H1 (cell line): Measurements from ENCODE around the gene GID4. TPM values are rescaled to one million over a fixed set of nuclear protein-coding genes. Genes with fewer than 3 reads are reported as not detected.

Experiments used
- CTCF ChIA-PET: fragments of 300-600 bp; sonication (Branson Sonifier 250); formaldehyde crosslinking; loops from one replicate; lab custom pipeline; 2021; ENCODE audit not compliant: partially characterized antibody; lab: Charles Lee
- POLR2A ChIA-PET: fragments of 300-600 bp; sonication (Branson Sonifier 250); formaldehyde crosslinking; loops from one replicate; lab custom pipeline; 2021; ENCODE audit warnings: inconsistent platforms; ENCODE audit not compliant: partially characterized antibody; lab: Charles Lee
- DNase-seq, 2 experiments: peaks; one replicate each; pipeline versions ENCODE4 v3.0.0 to v3.0.0-alpha.2; 2010 to 2022; ENCODE audit warnings: low spot score in 2 of 2, low read depth in 1 of 2, mixed read lengths in 1 of 2
- FAIRE-seq: peaks from 2 replicates; lab custom pipeline; 2011; peaks lifted over from hg19 to GRCh38; lab: Jason Lieb, UNC
- H2AFZ ChIP-seq: 2 replicates; pipeline ENCODE4 v1.8.1; 2012; ENCODE audit warnings: low read length, inconsistent platforms
- H2AK5ac ChIP-seq: 2 replicates; pipeline ENCODE4 v1.6.1; 2013; ENCODE audit warnings: low read depth, low read length
- H2BK120ac ChIP-seq: replicated peaks from 2 replicates; pipeline ENCODE3; 2013; ENCODE audit warnings: low read depth, low read length, inconsistent platforms
- H2BK12ac ChIP-seq: 2 replicates; pipeline ENCODE4 v1.6.1; 2013; ENCODE audit warnings: low read depth, low read length
- H2BK15ac ChIP-seq: 2 replicates; pipeline ENCODE4 v1.6.1; 2013; ENCODE audit warnings: low read length
- H2BK20ac ChIP-seq: 2 replicates; pipeline ENCODE4 v1.6.1; 2013; ENCODE audit warnings: low read length
- H2BK5ac ChIP-seq: 2 replicates; pipeline ENCODE4 v1.6.1; 2013; ENCODE audit warnings: low read depth, low read length
- H3K14ac ChIP-seq: 2 replicates; pipeline ENCODE4 v1.6.1; 2013; ENCODE audit warnings: inconsistent platforms; ENCODE audit not compliant: insufficient read length
- H3K18ac ChIP-seq: 2 replicates; pipeline ENCODE4 v1.6.1; 2013; ENCODE audit warnings: low read length; ENCODE audit errors: extremely low read depth
- H3K23ac ChIP-seq: 2 replicates; pipeline ENCODE4 v1.6.1; 2013; ENCODE audit warnings: inconsistent platforms; ENCODE audit not compliant: insufficient read length
- H3K23me2 ChIP-seq: 2 replicates; pipeline ENCODE4 v1.6.1; 2013; ENCODE audit warnings: low read depth, low read length
- H3K27ac ChIP-seq: 2 replicates; pipeline ENCODE4 v1.6.1; 2011; ENCODE audit warnings: low read depth, low read length, inconsistent platforms
- H3K27me3 ChIP-seq, 4 experiments: replicated peaks in 1 of 4; 1 replicate in 1 of 4; 2 replicates in 3 of 4; pipeline versions ENCODE4 v1.6.1 to v1.8.1; 2011 to 2013; ENCODE audit warnings: low read length in 3 of 4, mild to moderate bottlenecking in 3 of 4, inconsistent platforms in 2 of 4, mixed read lengths in 2 of 4, moderate library complexity in 1 of 4; ENCODE audit not compliant: control insufficient read depth in 3 of 4, insufficient read depth in 3 of 4; ENCODE audit errors: extremely low read depth in 1 of 4
- H3K36me3 ChIP-seq, 4 experiments: 2 replicates each; pipeline versions ENCODE4 v1.6.1 to v1.8.1; 2011 to 2013; ENCODE audit warnings: mild to moderate bottlenecking in 4 of 4, low read length in 3 of 4, moderate library complexity in 2 of 4, control low read depth in 1 of 4, inconsistent platforms in 1 of 4; ENCODE audit not compliant: insufficient read depth in 4 of 4, control insufficient read depth in 2 of 4
- H3K4ac ChIP-seq: replicated peaks from 2 replicates; pipeline ENCODE3; 2013; ENCODE audit warnings: low read length, low read depth, mixed read lengths, inconsistent platforms; ENCODE audit not compliant: insufficient read length
- H3K4me1 ChIP-seq, 4 experiments: replicated peaks in 1 of 4; 1 replicate in 1 of 4; 2 replicates in 3 of 4; pipeline versions ENCODE4 v1.6.1 to v1.8.1; 2011 to 2013; ENCODE audit warnings: low read length in 3 of 4, inconsistent platforms in 2 of 4, mixed read lengths in 1 of 4; ENCODE audit not compliant: insufficient read depth in 4 of 4, control insufficient read depth in 3 of 4
- H3K4me2 ChIP-seq, 2 experiments: 2 replicates each; pipeline versions ENCODE4 v1.6.1 to v1.8.1; 2011 to 2013; ENCODE audit warnings: low read depth in 2 of 2, low read length in 2 of 2, control low read depth in 1 of 2, inconsistent platforms in 1 of 2, mild to moderate bottlenecking in 1 of 2; ENCODE audit not compliant: insufficient read depth in 1 of 2
- H3K4me3 ChIP-seq, 4 experiments: fragments of 200-600, 300-600 bp in 1 of 4; sonication (generic), shearing (Covaris generic), sonication (Bioruptor Twin) in 1 of 4; 2 replicates each; pipeline versions ENCODE4 v1.5.1 to v1.8.1; 2011 to 2016; ENCODE audit warnings: low read length in 4 of 4, low read depth in 3 of 4, control low read depth in 2 of 4, inconsistent platforms in 2 of 4, mild to moderate bottlenecking in 2 of 4, mixed read lengths in 1 of 4, moderate library complexity in 1 of 4; ENCODE audit not compliant: insufficient read depth in 2 of 4; ENCODE audit errors: extremely low read depth in 1 of 4
- H3K56ac ChIP-seq: replicated peaks from 2 replicates; pipeline ENCODE3; 2013; ENCODE audit warnings: low read depth, mild to moderate bottlenecking, mixed read lengths, low read length, inconsistent platforms; ENCODE audit not compliant: insufficient read length
- H3K79me1 ChIP-seq: 2 replicates; pipeline ENCODE4 v1.6.1; 2013; ENCODE audit warnings: low read depth, low read length, control low read depth
- H3K79me2 ChIP-seq, 2 experiments: 2 replicates each; pipeline versions ENCODE4 v1.6.1 to v1.8.1; 2012 to 2013; ENCODE audit warnings: low read length in 2 of 2, mild to moderate bottlenecking in 2 of 2, inconsistent platforms in 1 of 2; ENCODE audit not compliant: insufficient read depth in 2 of 2, control insufficient read depth in 1 of 2
- H3K9ac ChIP-seq, 4 experiments: replicated peaks in 1 of 4; 1 replicate in 1 of 4; 2 replicates in 3 of 4; pipeline versions ENCODE4 v1.6.1 to v1.8.1; 2011 to 2013; ENCODE audit warnings: low read depth in 3 of 4, low read length in 3 of 4, control low read depth in 2 of 4, mild to moderate bottlenecking in 2 of 4, moderate library complexity in 2 of 4, inconsistent platforms in 1 of 4; ENCODE audit errors: extremely low read depth in 1 of 4
- H3K9me3 ChIP-seq, 2 experiments: 2 replicates each; pipeline versions ENCODE4 v1.6.1 to v1.8.1; 2012 to 2013; ENCODE audit warnings: mild to moderate bottlenecking in 2 of 2, moderate library complexity in 2 of 2, control low read depth in 1 of 2, inconsistent platforms in 1 of 2, low read depth in 1 of 2, low read length in 1 of 2, mixed read lengths in 1 of 2; ENCODE audit not compliant: insufficient read depth in 2 of 2
- H4K20me1 ChIP-seq, 2 experiments: replicated peaks in 1 of 2; 2 replicates each; pipeline versions ENCODE3 to v1.8.1; 2011 to 2013; ENCODE audit warnings: inconsistent platforms in 2 of 2, low read length in 2 of 2, mild to moderate bottlenecking in 1 of 2; ENCODE audit not compliant: insufficient read depth in 2 of 2, control insufficient read depth in 1 of 2
- H4K5ac ChIP-seq: 2 replicates; pipeline ENCODE4 v1.6.1; 2013; ENCODE audit warnings: low read length, low read depth, mixed read lengths, inconsistent platforms; ENCODE audit not compliant: insufficient read length
- H4K8ac ChIP-seq: 2 replicates; pipeline ENCODE4 v1.8.0; 2013; ENCODE audit warnings: mild to moderate bottlenecking, moderate library complexity, low read length, inconsistent platforms; ENCODE audit not compliant: insufficient read depth; ENCODE audit errors: extremely low read depth
- H4K91ac ChIP-seq: replicated peaks from 2 replicates; pipeline ENCODE3; 2013; ENCODE audit warnings: low read length, mixed read lengths, inconsistent platforms; ENCODE audit not compliant: insufficient read length
- ASH2L ChIP-seq: fragments of 200-600, 300-600 bp; sonication (generic); IDR thresholded peaks from one replicate; pipeline ENCODE4 v1.7.1; 2017; ENCODE audit warnings: low read length
- BACH1 ChIP-seq: IDR thresholded peaks from 2 replicates; pipeline ENCODE4 v1.6.1; 2012; ENCODE audit warnings: low read length, improper control_type of control experiment
- BCL11A ChIP-seq, 2 experiments: IDR thresholded peaks; one replicate each; pipeline ENCODE4 v1.6.1; 2011; ENCODE audit warnings: low read depth in 2 of 2, low read length in 2 of 2, mild to moderate bottlenecking in 2 of 2
- CBX5 ChIP-seq: fragments of 300-800, 300-1000 bp; sonication (generic); IDR thresholded peaks from 2 replicates; pipeline ENCODE4 v1.7.1; 2016; ENCODE audit warnings: antibody characterized with exemption, low read length, low read depth
- CHD1 ChIP-seq: IDR thresholded peaks from 2 replicates; pipeline ENCODE4 v1.6.1; 2012; ENCODE audit warnings: low read depth, low read length, improper control_type of control experiment
- CHD2 ChIP-seq: IDR thresholded peaks from 2 replicates; pipeline ENCODE4 v1.6.1; 2012; ENCODE audit warnings: low read length, improper control_type of control experiment
- NANOG ChIP-seq: IDR thresholded peaks from 2 replicates; pipeline ENCODE4 v1.6.1; 2011; ENCODE audit warnings: low read length, low read depth, mild to moderate bottlenecking, inconsistent platforms; ENCODE audit not compliant: insufficient read depth, poor library complexity, severe bottlenecking
- POU5F1 ChIP-seq: IDR thresholded peaks from 2 replicates; pipeline ENCODE4 v1.6.1; 2011; ENCODE audit warnings: low read depth, mild to moderate bottlenecking, low read length, moderate library complexity
- SP2 ChIP-seq: IDR thresholded peaks from 2 replicates; pipeline ENCODE4 v1.6.1; 2012; ENCODE audit warnings: mild to moderate bottlenecking, low read length, inconsistent platforms
- SP4 ChIP-seq: IDR thresholded peaks from 2 replicates; pipeline ENCODE4 v1.6.1; 2012; ENCODE audit warnings: low read length, inconsistent platforms
- TEAD4 ChIP-seq: IDR thresholded peaks from 2 replicates; pipeline ENCODE4 v1.6.1; 2012; ENCODE audit warnings: low read depth, low read length, inconsistent platforms, mixed read lengths
- YY1 ChIP-seq: IDR thresholded peaks from 2 replicates; pipeline ENCODE4 v1.6.1; 2011; ENCODE audit warnings: low read depth, mild to moderate bottlenecking, low read length
- WGBS, 2 experiments: shearing (Covaris generic) in 1 of 2; methylation state at CpG; one replicate each; pipeline versions ENCODE4 v1.1.6 to v1.1.7; 2013 to 2015; ENCODE audit warnings: low lambda C conversion rate in 2 of 2, mixed read lengths in 2 of 2, inconsistent platforms in 1 of 2, low coverage in 1 of 2, missing lambda C conversion rate in 1 of 2; ENCODE audit not compliant: insufficient replicate concordance in 2 of 2, insufficient coverage in 1 of 2, insufficient read length in 1 of 2; ENCODE audit errors: extremely low coverage in 1 of 2, missing lambda C conversion rate in 1 of 2; 5-methylcytosine and 5-hydroxymethylcytosine counted together
- polyA plus RNA-seq, 7 experiments: library from polyadenylated mRNA; depleted of rRNA in 3 of 7; stranded (reverse) in 5 of 7; unstranded in 2 of 7; fragments of >200 nt in 5 of 7; fragments of 200-250 nt in 2 of 7; gene quantifications; 1 replicate in 5 of 7; 2 replicates in 1 of 7; 4 replicates in 1 of 7; pipeline versions ENCODE4 v1.2.1 to v1.2.3, GENCODE V29; 2011 to 2013; ENCODE audit warnings: missing spikeins in 2 of 7, mixed read lengths in 2 of 7
- total RNA-seq: library from RNA; stranded (reverse); fragmentation: NEBNext Ultra II Directional; extraction: Animal tissue kit (Norgen Biotek cat#: 25700); gene quantifications from 2 replicates; pipeline ENCODE4 v1.2.1, GENCODE V29; 2021
- TF ChIP-seq, protein P1 (sequence below): IDR thresholded peaks from 2 replicates; pipeline ENCODE4 v1.6.1; 2011; ENCODE audit warnings: low read depth, mild to moderate bottlenecking, low read length; ENCODE audit not compliant: insufficient read depth
- TF ChIP-seq, protein P2 (sequence below): IDR thresholded peaks from 2 replicates; pipeline ENCODE4 v1.6.1; 2011; ENCODE audit warnings: low read length, improper control_type of control experiment

Gene GID4
- total and polyA plus RNA-seq, 2 of the 8 experiments (the other 6 are each of a cell fraction or from before 2014, with no cell fraction given) = 5.6 to 15.0 TPM

DNA sequence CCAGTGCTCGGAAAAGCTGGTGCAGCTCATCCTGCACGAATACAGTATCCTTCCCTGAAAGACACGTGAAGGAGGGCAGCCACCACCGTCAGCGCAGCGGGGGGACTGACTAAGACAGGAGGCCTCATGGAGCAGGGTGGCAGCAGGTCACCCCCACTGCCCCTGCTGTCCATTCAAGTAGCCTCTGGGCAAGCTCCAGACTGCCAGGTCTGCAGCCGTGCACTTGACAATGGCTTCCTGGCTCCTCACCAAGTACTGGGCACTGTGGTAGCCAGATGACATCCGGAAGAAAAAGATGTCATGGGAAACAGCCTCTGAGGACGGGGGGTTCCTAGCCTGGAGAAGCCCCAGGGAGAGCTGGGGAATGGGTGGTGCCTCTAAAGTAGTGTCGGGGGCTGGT is 61.4 kb downstream of the GID4 start:
- no peak overlapping the region for H4K8ac ChIP-seq
- H3K4ac ChIP-seq = no peak overlapping the region
- no peak overlapping the region for H2BK120ac ChIP-seq
- H3K4me3 ChIP-seq = no peak overlapping the region
- H2BK15ac ChIP-seq = no peak overlapping the region
- no peak overlapping the region for H2BK5ac ChIP-seq
- no peak overlapping the region for H3K14ac ChIP-seq
- peaks cover 10% of the 10 kb centered on the region in 2 experiments for H4K20me1 ChIP-seq
- no peaks in the 10 kb centered on the region for H3K27me3 ChIP-seq
- no peaks in the 10 kb centered on the region for H3K79me2 ChIP-seq
- H3K23ac ChIP-seq = no peak overlapping the region
- H2BK20ac ChIP-seq = no peak overlapping the region
- H3K36me3 ChIP-seq = peaks cover 10 to 49% (median 34%) of the 10 kb centered on the region in 4 experiments; a peak in 7 of 8 replicates
- H4K91ac ChIP-seq = no peak overlapping the region
- ChIA-PET CTCF (interaction anchor here (0.5 to 1.8 kb wide), 3 partner anchors 9 to 368 kb away, joined by 3 to 6 read pairs (median 3); no protein-coding TSS in a partner anchor), POLR2A (interaction anchor here (0.7 to 3.7 kb wide), 5 partner anchors 9 to 116 kb away, joined by 3 to 34 read pairs (median 4); partner anchors contain the start of gene MYO15A)
- DNase-seq (no peak), FAIRE-seq (no peak)
- no peak overlapping the region for H3K27ac ChIP-seq
- no peak overlapping the region for H3K18ac ChIP-seq
- H3K9me3 ChIP-seq = no peaks in the 10 kb centered on the region
- H3K4me2 ChIP-seq = no peak overlapping the region
- H2AK5ac ChIP-seq = no peak overlapping the region
- no peak overlapping the region for H3K56ac ChIP-seq
- no peak overlapping the region for H2BK12ac ChIP-seq
- H4K5ac ChIP-seq = no peak overlapping the region
- H3K79me1 ChIP-seq = no peaks in the 10 kb centered on the region
- no peak overlapping the region for H2AFZ ChIP-seq
- no peak overlapping the region for H3K9ac ChIP-seq
- H3K23me2 ChIP-seq = no peaks in the 10 kb centered on the region
- H3K4me1 ChIP-seq = no peaks in the 10 kb centered on the region
- 88% methylated on average over 10 of the region's 10 CpGs; no CpG with 5 or more reads in 1 of the 2 experiments for WGBS, 2 experiments
- TF ChIP-seq CBX5 = no peak
- TF ChIP-seq, protein P1, sequence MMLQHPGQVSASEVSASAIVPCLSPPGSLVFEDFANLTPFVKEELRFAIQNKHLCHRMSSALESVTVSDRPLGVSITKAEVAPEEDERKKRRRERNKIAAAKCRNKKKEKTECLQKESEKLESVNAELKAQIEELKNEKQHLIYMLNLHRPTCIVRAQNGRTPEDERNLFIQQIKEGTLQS = no peak
- TF ChIP-seq BACH1 = no peak
- TF ChIP-seq, protein P2, sequence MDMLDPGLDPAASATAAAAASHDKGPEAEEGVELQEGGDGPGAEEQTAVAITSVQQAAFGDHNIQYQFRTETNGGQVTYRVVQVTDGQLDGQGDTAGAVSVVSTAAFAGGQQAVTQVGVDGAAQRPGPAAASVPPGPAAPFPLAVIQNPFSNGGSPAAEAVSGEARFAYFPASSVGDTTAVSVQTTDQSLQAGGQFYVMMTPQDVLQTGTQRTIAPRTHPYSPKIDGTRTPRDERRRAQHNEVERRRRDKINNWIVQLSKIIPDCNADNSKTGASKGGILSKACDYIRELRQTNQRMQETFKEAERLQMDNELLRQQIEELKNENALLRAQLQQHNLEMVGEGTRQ = no peak
- TF ChIP-seq NANOG = no peak
- no peak for TF ChIP-seq ASH2L
- TF ChIP-seq YY1 = no peak
- no peak for TF ChIP-seq CHD1
- TF ChIP-seq CHD2 = no peak
- TF ChIP-seq BCL11A (IDR thresholded peaks at IDR 0.05; ENCODE audit: low read depth in 2 of 2, low read length in 2 of 2) = no peak
- TF ChIP-seq POU5F1 = no peak
- no peak for TF ChIP-seq SP2
- TF ChIP-seq TEAD4 = no peak
- TF ChIP-seq SP4 = no peak
